ENCODE data around the gene TUBA3E.
"Not testable (repeated sequence)": the region's sequence is repeated elsewhere in the genome, so short reads cannot be mapped to it uniquely, and the experiment has no call there.

Gene TUBA3E

GRCh38 chr2:130190237-130190636 is 8.0 kb downstream of the TUBA3E start:
- no peak for DNase-seq

- DNase-seq: not testable (repeated sequence)
Measured at GRCh38 chr2:130188958-130189357, 9.3 kb downstream of the TUBA3E start.

- DNase-seq: not testable (repeated sequence)
Measured at GRCh38 chr2:130187859-130188792, 10.1 kb downstream of the TUBA3E start.

GRCh38 chr2:130187268-130187667 is 11.0 kb downstream of the TUBA3E start:
- no peak for DNase-seq

GRCh38 chr2:130186391-130186790 is 11.8 kb downstream of the TUBA3E start:
- no peak for DNase-seq

- DNase-seq: no peak
Measured at GRCh38 chr2:130185896-130186295, 12.3 kb downstream of the TUBA3E start.

GRCh38 chr2:130185436-130185835 is 12.8 kb downstream of the TUBA3E start:
- DNase-seq: no peak

GRCh38 chr2:130183512-130184373 is 14.5 kb downstream of the TUBA3E start:
- no peak for DNase-seq

- not testable (repeated sequence) for DNase-seq
Measured at GRCh38 chr2:130182826-130183511, 15.3 kb downstream of the TUBA3E start.

GRCh38 chr2:130181880-130182682 is 16.2 kb downstream of the TUBA3E start, which contains the start of gene MZT2B:
TSS of gene MZT2B (plus strand) at chr2:130182262. CDS start at chr2:130182283, 21 bp downstream.
- DNase-seq: peak; percentile 84 to 90

GRCh38 chr2:130181325-130181879 is 16.8 kb downstream of the TUBA3E start, which contains the start of gene SMPD4:
TSS of gene SMPD4 (minus strand) at chr2:130181602. CDS start at chr2:130176592, 5,010 bp downstream.
- peak; percentile 93 to 97 for DNase-seq

- not testable (repeated sequence) for DNase-seq
Measured at GRCh38 chr2:130180404-130181324, 17.6 kb downstream of the TUBA3E start.

GRCh38 chr2:130174866-130175265 is 23.4 kb downstream of the TUBA3E start:
- not testable (repeated sequence) for DNase-seq

GRCh38 chr2:130169896-130170295 is 28.3 kb downstream of the TUBA3E start:
- no peak for DNase-seq

GRCh38 chr2:130169163-130169562 is 29.1 kb downstream of the TUBA3E start:
- DNase-seq: not testable (repeated sequence)

- DNase-seq: not testable (repeated sequence)
Measured at GRCh38 chr2:130166611-130167010, 31.6 kb downstream of the TUBA3E start.

- no peak for DNase-seq
Measured at GRCh38 chr2:130165293-130166016, 32.8 kb downstream of the TUBA3E start.

GRCh38 chr2:130162968-130163367 is 35.3 kb downstream of the TUBA3E start:
- no peak for DNase-seq

GRCh38 chr2:130162486-130162885 is 35.8 kb downstream of the TUBA3E start:
- not testable (repeated sequence) for DNase-seq
